ENCODE results near the gene ZNF324.
"Not testable (repeated sequence)": the region's sequence is repeated elsewhere in the genome, so short reads cannot be mapped to it uniquely, and the experiment has no call there.

Gene ZNF324

GRCh38 chr19:58507602-58508223 lies 40.8 kb downstream of the ZNF324 start:
- DNase-seq = not testable (repeated sequence)

DNA sequence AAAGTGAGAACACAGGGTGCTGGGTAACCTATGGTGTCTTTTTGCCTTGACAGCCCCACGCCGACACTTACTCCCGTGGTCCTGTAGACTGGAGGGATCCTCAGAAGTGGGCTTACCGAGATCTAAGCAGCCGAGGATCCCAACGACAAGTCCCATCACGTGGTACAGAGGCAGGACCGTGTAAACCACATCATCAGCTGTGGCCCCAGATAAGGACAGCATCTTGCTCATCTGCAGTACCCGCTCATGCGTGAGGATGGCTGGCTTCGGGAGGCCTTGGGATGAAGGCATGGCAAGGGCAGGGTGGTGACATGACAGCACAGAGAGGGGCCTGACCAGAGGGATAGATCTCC lies 42.8 kb downstream of the ZNF324 start:
- no peak for DNase-seq

DNA sequence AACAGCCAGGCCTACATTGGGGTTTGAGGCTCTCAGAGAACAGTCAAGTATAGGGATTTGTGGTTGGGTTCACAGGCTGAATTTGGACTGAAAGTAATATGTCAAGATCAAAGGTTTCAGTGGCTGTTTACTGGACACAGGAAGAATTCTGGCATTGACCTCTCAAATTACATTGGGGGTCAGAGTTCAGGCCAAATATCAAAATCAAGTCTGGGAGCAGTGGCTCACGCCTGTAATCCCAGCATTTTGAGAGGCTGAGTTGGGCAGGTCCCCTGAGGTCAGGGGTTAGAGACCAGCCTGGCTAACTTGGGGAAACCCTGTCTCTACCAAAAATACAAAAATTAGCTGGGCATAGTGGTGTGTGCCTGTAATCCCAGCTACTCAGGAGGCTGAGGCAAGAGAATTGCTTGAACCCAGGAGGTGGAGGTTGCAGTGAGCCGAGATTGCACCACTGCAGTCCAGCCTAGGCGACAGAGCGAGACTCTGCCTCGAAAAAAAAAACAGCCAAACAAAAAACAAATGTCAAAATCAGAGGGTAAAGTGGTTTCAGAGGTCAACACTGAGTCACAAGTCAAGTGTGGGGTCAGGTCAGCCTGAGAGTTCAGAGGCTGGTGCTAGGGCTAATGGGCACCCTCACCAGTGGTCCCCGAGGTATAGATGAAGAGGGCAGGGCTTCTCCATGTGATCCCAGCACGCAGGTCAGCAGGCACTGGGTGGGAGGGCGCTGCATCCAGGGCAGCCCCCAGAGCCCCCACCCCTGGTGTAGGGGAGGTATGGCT lies 43.4 kb downstream of the ZNF324 start:
- DNase-seq = no peak

DNA sequence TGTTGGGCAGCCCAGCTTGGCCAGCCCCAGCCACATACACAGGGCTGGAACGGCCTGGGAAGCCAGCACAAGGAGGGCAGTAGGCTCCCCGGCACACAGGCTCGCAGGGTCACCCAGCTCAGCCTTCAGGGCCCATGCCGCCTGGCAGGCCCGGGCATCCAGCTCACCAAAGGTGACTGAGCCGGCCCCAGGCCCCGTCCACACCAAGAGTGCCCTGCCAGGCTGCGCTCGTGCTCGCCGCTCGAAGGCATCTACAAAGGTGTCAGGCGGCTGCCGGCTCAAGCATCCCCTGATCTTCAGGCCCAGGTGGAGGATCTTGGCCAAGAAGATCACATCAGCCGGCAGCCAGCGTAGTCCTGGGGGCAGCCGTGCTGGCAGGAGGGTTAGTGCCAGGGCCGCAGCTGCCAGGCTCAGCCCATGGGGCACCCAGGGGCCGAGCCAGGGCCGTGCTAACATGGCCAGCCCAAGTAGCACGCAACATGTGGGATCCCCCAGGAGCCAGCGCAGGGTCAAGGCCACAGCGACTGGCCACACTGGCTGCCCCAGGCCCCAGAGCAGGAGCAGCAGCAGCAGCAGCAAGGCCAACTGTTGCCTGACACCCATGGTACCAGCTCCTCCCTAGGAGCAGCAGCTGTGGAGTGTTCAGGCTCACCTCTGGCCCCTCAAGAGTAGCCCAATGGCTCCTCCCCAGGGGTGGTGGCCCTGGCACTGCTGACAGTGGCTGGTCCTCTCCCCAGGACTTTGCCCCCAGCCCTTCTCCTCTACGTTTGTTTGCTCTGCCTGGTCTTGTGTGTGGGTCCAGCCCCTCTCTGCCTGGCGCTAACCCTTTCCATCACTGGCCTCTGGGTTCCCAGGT lies 44.7 kb downstream of the ZNF324 start, which contains the start of gene SLC27A5:
Gene SLC27A5, minus strand, starts transcription at position 640 of the 856 bp plus-strand sequence. Its CDS starts 37 bp downstream, at position 603.
- no peak for DNase-seq

DNA sequence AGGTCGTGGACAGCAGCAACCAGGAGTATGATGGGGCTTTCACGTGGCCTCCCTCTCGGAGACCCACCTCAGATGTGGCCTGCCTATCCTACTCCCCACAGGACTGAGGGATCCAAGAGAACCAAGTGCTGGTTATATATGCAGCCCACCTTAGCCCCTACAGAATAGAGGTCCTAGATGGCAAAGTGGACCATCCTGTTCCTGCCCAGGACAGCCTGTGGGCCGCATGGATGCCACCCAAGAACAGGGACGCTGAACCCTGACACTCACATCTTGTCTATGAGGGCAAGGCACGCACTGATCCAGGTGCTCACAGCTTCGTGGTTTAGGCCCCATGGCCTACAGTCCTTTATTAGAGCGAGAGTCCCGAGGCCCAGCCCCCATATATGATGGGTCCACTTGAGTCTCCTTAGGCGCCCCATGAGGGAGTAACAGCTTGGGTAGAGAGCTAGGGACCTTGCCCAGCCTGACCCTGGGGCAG lies 46.4 kb downstream of the ZNF324 start:
- no peak for DNase-seq

DNA sequence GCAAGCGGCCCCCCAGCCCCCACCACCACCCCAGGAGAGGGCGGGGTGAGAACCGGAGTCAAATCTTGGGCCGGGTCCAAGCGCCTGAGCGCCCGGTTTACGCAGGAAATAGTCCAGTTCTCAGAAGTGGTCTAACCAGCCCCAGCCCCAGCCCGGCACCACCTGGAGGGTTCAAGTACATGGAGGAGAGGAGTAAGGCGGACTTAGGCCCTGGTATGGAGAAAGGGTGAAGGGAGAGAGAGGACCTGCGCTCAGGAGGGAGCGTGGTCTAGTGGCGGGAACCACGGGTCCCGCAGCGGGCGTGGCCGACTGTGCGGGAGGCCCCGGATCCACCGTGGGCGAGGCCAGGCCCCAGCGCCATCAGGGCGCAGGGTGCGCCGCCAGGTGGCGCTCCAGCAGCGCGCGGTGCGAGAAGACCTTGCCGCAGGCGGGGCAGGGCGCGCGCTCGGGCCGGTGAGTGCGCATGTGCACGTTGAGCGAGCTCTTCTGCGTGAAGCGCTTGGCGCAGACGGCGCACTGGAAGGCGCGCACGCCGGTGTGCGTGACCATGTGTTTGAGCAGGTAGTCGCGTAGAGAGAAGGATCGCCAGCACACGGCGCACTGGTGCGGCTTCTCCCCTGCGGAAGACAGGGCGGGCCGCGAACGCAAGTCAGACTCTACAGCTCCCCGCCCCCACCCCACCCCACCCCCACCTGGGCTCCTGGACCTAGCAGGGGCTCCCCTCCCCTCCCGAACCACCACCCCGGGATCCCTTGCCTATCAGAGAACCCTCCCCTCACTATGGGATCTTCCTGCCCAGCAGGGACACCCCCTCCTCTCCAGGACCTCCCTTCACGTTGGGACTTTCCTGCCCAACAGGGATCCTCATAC lies 47.0 kb downstream of the ZNF324 start:
- peak; percentile 52 for DNase-seq

DNA sequence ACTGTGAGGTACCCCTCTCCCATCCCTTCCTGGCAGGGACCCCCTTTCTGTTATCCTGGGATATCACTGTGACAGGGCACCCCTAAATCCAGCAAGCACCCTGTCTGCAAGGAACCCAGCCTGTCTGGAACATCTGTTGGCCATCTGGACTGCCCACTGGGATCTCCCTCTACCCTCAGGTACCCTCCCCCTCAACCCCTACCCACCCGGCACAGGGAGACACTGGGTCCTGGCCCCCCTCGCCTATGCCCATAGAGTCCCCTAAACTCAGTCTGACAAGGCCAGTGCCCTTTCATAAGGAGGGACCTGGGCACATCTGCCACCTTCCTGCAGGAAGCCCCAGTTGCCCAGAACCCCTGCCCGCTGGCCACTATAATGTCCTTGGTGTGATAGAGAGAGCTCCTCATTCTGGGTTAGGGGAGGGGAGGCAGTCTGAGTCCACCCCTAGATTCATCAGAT lies 47.7 kb downstream of the ZNF324 start:
- DNase-seq = no peak

DNA sequence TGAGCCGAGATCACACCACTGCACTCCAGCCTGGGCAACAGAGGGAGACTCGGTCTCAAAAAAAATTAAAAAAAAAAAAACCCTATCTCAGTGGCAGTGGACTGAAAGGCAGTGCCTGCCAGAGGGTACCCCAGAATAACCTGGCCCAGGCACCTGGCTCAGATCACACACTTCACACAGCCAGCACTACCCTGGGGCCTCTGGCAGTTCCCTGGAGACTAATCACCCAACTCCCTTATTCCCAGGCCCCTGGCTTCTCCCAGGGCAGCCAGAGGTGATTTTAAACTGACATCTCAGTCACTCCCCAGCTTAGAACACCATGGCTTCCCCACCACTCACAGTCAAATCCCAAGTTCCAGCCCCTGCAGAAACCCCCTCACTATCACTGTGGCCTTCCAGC lies 48.4 kb downstream of the ZNF324 start:
- DNase-seq = no peak

- no peak for DNase-seq
Observed at GRCh38 chr19:58516246-58516836, 49.5 kb downstream of the ZNF324 start.

DNA sequence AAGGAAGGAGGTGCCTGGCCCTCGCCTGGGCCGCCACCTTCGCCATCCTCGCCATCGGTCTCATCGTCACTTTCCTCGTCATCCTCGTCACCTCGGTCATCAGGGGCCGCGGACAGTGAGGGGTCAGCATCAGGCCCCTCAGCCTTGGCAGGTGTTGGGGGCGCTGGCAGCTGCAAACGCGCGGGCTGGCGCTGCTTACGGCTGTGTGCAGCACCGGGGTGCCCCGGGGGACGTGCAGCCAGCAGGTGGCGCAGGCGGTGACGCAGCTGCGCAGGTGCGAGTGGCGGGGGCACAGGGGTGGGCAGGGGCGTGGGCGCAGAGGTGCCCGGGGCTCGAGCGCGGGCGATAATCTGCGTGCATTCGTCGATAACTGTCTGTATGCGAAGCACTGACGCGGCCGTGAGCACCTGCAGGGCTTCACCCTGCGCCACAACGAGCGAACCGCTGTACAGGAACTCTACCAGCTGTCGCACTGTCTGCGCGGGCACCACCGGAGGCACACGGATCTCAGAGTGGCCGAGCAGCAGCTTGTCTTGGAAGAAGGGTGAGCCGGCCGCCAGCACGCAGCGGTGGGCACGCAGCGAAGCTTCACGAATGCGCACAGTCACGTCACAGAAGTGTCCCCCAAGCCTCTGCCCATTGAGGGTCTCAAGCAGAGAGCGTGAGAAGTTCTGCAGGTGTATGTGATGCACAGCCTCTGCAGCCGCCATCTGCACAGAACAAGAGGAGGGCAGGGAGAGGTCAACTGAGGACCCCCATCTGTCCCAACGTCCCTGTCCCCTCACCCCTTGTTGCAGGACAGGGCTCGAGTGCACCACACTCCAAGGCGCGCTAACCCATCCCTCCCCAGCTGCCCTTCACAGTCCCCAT lies 50.3 kb downstream of the ZNF324 start:
- no peak for DNase-seq

DNA sequence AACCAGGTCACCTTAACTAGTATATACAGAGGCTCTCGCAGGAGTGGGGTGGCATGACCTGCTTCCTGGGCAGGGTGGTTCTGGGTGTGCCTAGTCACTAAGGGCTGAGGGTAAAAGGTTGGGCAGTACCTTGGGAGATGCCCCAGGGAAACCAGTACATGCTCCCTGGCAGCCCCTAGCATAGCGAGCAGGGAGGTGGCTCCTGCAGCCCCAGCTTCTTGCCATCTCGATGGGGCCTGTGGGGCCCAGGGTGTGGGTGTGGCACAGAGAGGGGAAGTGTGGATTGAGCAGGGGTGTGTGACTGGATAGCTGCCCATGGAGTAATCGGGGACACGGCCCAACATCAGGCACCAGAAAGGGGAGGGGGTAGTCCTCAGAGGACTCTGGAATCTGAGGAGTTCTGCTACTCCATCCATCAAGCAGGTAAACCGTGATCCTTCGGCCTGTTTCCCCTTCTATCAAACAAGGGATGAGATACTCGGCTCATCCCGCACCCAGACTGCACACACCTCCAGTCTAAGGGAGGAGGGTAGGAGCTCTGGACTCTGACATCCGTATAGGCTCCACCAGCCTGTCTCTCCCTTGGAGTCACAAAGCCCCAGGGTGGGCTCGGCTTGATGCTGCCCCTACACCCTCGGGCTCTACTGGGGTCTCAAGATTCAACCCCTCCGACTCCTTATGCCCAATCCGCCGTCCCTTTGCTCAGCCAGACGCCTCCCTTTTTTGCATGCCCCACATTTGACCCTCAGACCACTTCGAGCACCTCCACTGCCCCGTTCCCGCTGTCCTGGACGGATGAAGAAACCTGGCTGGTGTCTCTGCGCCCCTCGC lies 51.6 kb downstream of the ZNF324 start:
- DNase-seq = no peak

DNA sequence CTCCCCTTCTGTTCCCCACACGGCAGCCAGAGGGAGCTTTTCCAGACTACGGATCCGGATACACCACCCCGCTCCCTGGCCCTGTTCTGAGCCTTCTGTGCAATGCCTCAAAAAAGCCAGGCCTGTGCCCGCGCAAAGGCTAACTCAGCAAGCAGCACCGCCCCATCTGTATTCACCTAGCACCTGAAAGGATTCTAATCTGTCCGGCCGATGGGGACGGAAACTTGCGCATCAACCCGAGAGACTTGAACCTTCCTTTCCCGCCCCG lies 52.1 kb downstream of the ZNF324 start:
- DNase-seq = no peak

DNA sequence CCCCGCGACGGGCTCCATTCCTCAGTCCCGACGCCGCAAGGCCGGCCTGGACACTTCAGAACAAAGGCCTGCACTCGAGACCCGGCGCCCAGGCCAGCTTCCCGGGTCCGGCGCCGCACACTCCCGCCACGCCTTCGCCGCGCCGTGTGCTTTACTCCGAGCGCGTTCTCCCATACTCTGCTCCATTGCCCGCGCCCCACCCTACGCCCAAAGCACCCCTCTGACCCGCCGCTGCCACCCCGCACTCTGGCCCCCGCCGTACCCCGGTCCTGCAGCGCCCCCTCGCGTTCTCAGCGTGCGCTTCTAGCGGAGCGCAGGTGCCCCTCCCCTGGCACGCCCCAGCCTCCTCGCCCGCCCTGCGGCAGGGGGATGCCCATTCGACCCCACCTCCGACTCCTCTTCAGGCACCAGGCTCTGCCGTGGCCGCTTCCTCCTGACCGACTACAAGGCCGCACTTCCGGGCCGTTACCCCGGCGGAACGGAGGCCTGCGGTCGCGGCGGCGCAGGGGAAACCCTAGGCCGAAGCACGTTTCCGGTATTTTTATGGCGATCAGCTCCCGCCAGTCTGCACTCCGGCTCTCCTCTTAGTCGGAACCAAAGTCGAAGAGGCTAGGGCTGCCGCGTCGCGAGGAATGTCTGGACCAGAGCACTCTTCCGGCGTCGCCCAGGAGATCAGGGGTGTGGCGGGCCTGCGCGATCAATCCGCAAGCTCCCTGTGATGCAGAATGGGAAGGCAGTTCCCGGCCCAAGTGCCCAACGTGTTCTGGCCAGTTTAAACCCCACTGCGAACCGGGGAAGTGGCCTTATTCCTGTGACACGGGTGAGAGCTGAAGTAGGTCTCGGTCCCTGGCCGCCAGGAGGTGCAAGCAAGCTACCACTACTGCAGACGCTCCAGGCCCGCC lies 52.7 kb downstream of the ZNF324 start, which contains the start of gene ZBTB45:
Gene ZBTB45, minus strand, starts transcription at position 456 of the 902 bp plus-strand sequence. CDS start 2,137 bp downstream, outside the sequence.
- DNase-seq = peak; percentile 91

GRCh38 chr19:58520257-58520599 lies 53.3 kb downstream of the ZNF324 start:
- DNase-seq = no peak

DNA sequence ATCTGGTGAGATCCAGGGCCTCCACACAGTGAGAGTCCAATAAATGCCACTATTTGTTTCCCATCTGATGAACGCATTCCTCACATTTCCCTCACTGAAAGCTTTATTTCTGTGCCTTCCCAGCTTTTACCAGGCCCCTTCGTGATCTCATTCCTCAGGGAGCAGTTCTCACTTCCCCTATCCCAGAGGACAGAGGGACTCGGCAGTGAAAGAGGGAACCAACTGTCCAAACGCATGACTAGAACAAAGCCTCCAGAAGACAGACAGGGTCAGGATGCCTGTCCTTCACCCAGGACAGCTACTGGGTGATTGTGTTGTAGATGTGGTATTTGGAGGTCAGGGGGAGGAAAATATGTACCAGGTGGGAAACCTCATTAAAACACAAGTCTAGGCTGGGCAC lies 54.8 kb downstream of the ZNF324 start:
- no peak for DNase-seq

DNA sequence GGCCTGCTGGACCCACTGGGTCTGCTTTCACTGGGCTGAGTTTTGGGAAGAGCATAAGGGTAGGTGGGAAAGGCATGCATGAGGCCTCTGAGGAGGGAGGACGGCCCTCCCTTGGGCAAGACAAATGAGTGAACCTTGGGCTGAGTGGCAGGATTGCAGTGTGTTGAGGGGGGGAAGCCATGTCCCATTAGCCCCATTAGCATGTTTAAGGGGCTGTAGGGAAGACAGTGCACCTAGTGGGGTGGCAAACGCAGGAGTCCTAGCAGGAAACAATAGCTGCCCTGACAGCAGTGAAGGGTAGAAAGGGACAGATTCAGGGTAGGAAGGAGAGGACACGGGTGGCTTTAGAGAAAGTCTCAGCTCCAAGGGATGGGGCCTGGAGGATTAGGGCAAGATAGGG lies 55.8 kb downstream of the ZNF324 start:
- DNase-seq = no peak
